ENCODE data around the gene ATP6V0E2.
"Not testable (repeated sequence)": the region's sequence is repeated elsewhere in the genome, so short reads cannot be mapped to it uniquely, and the experiment has no call there.

ATP6V0E2 gene

GRCh38 chr7:149873074-149873969, at the start of gene ATP6V0E2:
TSS of gene ATP6V0E2 (plus strand) at chr7:149873969. CDS start at chr7:149874066, 97 bp downstream.
- peak; percentile 97 for DNase-seq (ENCODE audit: low spot score)

DNA sequence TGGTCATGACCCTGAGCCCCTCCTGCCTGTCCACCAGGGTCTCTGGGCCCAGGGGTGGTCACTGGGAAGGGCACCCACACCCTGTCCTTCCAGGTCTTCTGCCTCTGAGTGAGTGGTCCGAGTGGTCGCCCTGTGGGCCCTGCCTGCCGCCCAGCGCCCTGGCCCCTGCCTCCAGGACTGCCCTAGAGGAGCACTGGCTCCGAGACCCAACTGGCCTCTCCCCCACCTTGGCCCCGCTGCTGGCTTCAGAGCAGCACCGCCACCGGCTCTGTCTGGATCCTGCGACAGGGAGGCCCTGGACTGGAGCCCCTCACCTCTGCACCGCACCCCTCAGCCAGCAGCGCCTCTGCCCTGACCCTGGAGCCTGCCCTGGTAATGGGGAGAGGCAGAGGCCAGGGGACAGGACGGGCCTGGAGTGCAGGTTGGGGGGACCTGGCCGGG, 49.4 kb upstream of the ATP6V0E2 start:
- no peak for DNase-seq (ENCODE audit: low spot score)

GRCh38 chr7:149824748-149825566, 48.8 kb upstream of the ATP6V0E2 start:
- no peak for DNase-seq (ENCODE audit: low spot score)

GRCh38 chr7:149825567-149826343, 48.0 kb upstream of the ATP6V0E2 start:
- no peak for DNase-seq (ENCODE audit: low spot score)

DNA sequence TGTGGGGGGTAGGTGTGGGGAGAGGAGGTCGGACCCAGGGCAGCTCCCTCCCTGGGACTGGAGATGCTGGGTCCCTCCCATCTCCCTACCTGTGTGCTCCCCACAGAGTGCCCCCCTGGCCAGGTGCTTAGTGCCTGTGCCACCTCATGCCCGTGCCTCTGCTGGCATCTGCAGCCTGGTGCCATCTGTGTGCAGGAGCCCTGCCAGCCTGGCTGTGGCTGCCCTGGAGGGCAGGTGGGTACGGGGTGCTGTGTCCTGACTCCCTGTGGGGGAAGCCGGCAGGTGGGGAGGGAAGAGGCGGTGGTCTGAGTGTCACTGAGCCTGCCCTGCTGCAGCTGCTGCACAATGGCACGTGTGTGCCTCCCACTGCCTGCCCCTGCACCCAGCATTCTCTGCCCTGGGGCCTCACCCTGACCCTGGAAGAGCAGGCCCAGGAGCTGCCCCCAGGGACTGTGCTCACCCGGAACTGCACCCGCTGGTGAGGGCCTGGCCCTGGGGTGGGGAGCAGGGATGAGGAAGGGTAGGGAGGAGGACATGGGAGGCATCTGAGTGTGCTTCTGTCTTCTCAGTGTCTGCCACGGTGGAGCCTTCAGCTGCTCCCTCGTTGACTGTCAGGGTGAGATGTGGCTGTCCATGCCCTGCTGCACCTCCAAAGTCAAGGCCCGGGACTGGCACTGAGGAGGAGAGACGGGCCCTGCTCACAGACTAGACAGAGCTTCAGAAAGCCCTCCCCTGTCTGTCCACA, 47.3 kb upstream of the ATP6V0E2 start:
- no peak for DNase-seq (ENCODE audit: low spot score)

GRCh38 chr7:149827089-149827981, 46.4 kb upstream of the ATP6V0E2 start:
- DNase-seq (ENCODE audit: low spot score): no peak

GRCh38 chr7:149828357-149829309, 45.1 kb upstream of the ATP6V0E2 start:
- DNase-seq (ENCODE audit: low spot score): no peak

- DNase-seq (ENCODE audit: low spot score): not testable (repeated sequence)
Observed at GRCh38 chr7:149830527-149830926, 43.2 kb upstream of the ATP6V0E2 start.

- DNase-seq (ENCODE audit: low spot score): no peak
Observed at GRCh38 chr7:149830997-149831740, 42.6 kb upstream of the ATP6V0E2 start.

GRCh38 chr7:149831741-149832219, 42.0 kb upstream of the ATP6V0E2 start:
- DNase-seq (ENCODE audit: low spot score): no peak

DNA sequence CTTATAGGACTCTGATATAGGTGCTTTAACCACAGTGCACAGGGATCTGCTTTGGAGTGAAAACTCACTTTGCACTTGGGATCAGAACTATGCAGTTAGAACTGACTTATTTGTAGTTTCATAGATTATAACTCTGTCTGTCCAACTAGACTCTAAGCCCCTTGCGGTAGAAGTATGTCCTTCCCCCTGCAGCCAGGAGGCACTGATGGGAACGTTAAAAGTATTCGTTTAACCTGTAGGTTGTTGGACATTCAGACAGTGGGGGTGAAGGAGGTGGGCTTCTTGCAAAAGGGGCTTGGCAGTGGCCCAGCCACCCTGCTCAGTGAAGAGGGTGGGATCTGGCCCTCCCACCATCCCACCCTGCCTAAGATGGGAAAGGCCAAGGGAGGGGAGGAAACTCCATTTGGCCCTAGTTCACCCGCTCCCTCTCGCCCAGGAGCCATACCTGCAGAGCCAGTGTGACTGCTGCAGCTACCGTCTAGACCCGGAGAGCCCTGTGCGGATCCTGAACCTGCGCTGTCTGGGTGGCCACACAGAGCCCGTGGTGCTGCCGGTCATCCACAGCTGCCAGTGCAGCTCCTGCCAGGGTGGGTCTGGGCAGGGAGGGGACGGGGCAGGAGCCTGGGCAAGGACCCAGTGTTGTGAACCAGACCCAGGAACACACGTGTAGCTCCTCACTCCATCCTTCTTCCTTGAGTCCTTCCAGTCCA, 41.3 kb upstream of the ATP6V0E2 start:
- DNase-seq (ENCODE audit: low spot score): no peak

DNA sequence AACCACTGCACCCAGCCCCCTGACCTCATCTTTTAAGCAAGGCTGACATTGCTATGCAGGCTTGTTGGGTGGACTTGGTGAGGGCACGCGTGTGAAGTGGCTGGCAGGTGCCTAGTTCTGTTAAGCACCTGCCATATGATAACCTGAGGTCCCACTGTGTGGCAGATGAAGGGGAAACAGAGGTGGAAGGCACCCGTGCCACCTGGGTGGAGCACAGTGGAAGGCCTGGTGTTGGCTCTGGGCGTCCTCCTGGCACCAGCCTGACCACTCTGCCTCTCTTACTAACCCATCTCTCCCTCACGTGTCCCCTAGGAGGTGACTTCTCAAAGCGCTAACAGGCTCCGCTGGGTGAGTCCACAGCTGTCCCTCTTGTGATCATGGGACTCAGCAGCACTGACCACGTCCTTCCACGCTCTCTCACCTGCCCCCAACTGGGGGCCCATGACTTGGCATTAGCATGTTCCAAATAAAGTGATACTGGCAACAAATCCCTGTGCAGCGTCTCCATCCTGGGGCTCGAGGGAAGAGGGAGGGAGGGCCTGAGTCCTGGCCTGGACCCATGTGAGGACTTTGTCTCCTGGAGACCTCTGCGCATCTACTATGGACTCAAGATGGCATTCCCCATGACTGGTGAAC, 40.2 kb upstream of the ATP6V0E2 start:
- no peak for DNase-seq (ENCODE audit: low spot score)

GRCh38 chr7:149834601-149835000, 39.2 kb upstream of the ATP6V0E2 start:
- no peak for DNase-seq (ENCODE audit: low spot score)

- DNase-seq (ENCODE audit: low spot score): no peak
Observed at GRCh38 chr7:149836434-149836833, 37.3 kb upstream of the ATP6V0E2 start.

GRCh38 chr7:149837564-149838223, 36.1 kb upstream of the ATP6V0E2 start:
- DNase-seq (ENCODE audit: low spot score): no peak

DNA sequence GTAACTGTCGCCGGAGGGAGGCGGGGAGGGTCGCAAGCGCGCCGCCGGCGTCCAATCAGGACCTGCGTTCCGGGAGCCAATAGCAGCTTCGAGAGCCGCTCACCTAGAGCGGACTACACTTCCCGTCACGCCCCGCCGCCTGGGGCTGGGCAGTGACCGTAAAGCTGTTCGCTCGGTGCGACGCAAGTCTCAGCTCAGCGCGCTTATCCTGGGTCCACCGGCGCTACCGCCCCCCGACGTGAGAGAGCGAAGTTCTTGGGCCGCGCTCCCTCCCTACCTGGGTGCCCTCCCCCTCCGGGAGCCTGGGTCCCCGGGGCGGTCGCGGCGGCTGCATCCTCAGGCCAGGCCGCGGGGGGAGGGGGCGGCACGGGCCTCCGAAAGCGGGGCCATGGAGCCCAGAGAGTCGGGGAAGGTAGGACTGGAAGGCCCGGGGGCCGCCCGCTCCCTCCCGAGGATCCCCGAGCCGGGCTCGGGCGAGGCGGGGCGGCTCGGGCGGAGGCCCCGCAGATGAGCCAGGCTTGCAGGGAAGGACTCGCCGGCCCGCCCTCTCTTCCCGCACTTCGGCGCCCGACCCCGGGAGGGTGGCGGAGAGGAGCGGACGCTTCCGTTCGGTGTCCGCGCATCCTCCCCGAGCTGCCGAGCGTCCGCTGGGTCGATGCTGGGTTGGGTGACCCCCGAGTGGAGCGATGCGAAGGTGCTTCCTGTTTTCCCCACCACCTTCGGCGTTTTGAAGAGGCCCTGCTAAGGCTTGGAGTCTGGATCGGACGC, 35.4 kb upstream of the ATP6V0E2 start, which contains the start of gene ZNF862:
Gene ZNF862, plus strand, starts transcription at position 152 of the 768 bp plus-strand sequence. Its CDS starts 237 bp downstream, at position 389.
- peak; percentile 100 for DNase-seq (ENCODE audit: low spot score)
